Activated CD4-positive, alpha-beta memory T cell treated with anti-CD3 and anti-CD28 coated beads, Interleukin-2, amount 10 ng/mL, durations not matched to agents 7 days and 5 days (primary cell): Measurements from ENCODE around the gene TCF12. TPM values are rescaled to one million over a fixed set of nuclear protein-coding genes. Genes with fewer than 3 reads are reported as not detected.

ENCODE experiments used
- CTCF ChIA-PET: fragments of 350-600 bp; sonication (Branson Sonifier 250); formaldehyde crosslinking; loops from one replicate; lab custom pipeline; 2021; ENCODE audit warnings: antibody characterized with exemption, inconsistent platforms; lab: Charles Lee
- POLR2A ChIA-PET: fragments of 350-600 bp; sonication (Branson Sonifier 250); formaldehyde crosslinking; loops from one replicate; lab custom pipeline; 2021; ENCODE audit warnings: antibody characterized with exemption; lab: Charles Lee
- DNase-seq: peaks from one replicate; pipeline ENCODE4 v3.0.0-alpha.2; 2020
- H3K27ac Mint-ChIP-seq: one replicate; pipeline ENCODE4 v1.8.0; 2021; ENCODE audit warnings: mild to moderate bottlenecking, mixed read lengths
- H3K27me3 Mint-ChIP-seq: one replicate; pipeline ENCODE4 v1.8.0; 2021; ENCODE audit warnings: mixed read lengths
- H3K36me3 Mint-ChIP-seq: one replicate; pipeline ENCODE4 v1.8.0; 2021; ENCODE audit warnings: low read depth, mixed read lengths
- H3K4me1 Mint-ChIP-seq: one replicate; pipeline ENCODE4 v1.8.0; 2021; ENCODE audit warnings: mixed read lengths
- H3K4me3 Mint-ChIP-seq: one replicate; pipeline ENCODE4 v1.8.0; 2021; ENCODE audit warnings: mild to moderate bottlenecking, mixed read lengths
- H3K9me3 Mint-ChIP-seq: one replicate; pipeline ENCODE4 v1.8.0; 2021; ENCODE audit warnings: mixed read lengths
- total RNA-seq, 2 experiments: library from RNA; stranded (reverse); gene quantifications; one replicate each; pipeline ENCODE4 v1.2.3, GENCODE V29; 2021

Gene TCF12
- total RNA-seq, 2 experiments from 2014 or later: 62.4 to 62.8 TPM

DNA sequence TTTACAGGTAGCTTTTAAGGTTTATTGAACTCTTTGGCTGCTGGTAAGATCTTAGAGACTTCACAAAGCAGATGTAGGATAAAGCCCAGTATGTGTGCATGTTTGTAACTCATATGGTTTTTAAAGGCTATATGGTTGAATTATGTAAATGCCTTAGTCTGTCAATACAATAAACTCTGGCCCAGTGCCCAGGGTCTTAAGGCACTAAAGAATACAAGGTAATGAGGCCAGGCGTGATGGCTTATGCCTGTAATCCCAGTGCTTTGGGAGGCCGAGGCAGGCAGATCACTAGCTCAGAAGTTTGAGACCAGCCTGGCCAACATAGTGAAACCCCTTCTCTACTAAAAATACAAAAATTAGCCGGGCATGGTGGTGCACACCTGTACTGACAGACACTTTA, 287.6 kb downstream of the TCF12 start:
- Mint-ChIP-seq H3K27me3 (no peaks in the 10 kb centered on the region), H3K4me3 (no peak overlapping the region), H3K9me3 (no peaks in the 10 kb centered on the region), H3K36me3 (no peaks in the 10 kb centered on the region), H3K27ac (no peak overlapping the region), H3K4me1 (no peaks in the 10 kb centered on the region)
- ChIA-PET CTCF (interaction anchor here (0.9 kb wide), 1 partner anchor 60 kb away, joined by 3 read pairs; no protein-coding TSS in a partner anchor), POLR2A (no interaction called here)
- DNase-seq: no peak

DNA sequence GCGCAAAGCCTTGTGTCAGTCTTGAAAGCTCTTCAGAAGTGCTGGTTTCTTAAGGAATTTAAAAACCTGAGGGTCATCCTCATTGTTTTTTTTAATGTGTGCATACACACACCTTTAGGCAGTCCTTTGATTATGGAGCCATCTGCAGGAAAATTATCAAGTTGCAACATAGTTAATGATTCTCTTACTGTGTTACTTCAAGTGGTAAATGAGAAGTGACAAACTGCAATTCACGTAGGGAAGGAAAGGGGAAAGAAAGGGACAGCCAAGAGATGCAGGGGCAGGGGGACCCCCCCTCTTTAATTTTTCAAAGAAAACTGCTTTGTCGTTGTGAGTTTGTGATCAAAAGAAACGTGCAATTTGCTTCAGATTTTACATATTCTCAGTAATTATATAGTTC, 295.4 kb downstream of the TCF12 start:
- no peak for DNase-seq
- no peaks in the 10 kb centered on the region for H3K4me1 Mint-ChIP-seq
- ChIA-PET POLR2A (no interaction called here), CTCF (interaction anchor here (0.7 to 1.6 kb wide), 6 partner anchors 67 to 723 kb away, joined by 3 to 12 read pairs (median 3); no protein-coding TSS in a partner anchor)
- H3K9me3 Mint-ChIP-seq: no peaks in the 10 kb centered on the region
- no peak overlapping the region for H3K4me3 Mint-ChIP-seq
- H3K27me3 Mint-ChIP-seq: no peaks in the 10 kb centered on the region
- no peaks in the 10 kb centered on the region for H3K36me3 Mint-ChIP-seq
- H3K27ac Mint-ChIP-seq: no peak overlapping the region

DNA sequence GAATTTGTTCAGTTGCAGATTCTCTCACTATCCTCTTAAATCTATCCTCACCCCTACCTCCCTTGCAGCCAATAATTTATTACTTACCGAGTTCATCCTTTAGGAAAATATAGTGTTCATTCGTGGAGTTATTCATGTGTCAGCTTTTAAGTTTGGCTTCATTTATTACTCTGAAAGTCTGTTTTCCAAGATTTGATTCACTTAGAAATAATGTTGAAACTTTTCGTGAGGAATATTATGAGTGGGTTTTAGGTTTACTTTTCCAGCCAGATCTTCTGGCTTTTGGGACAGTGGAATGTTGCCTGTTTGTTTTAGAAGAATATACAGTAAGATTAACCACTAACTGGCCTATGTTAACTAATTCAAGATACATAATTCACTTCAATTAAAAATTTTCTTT, 296.9 kb downstream of the TCF12 start:
- Mint-ChIP-seq H3K36me3 (no peaks in the 10 kb centered on the region), H3K9me3 (no peaks in the 10 kb centered on the region), H3K4me1 (peaks cover 2% of the 10 kb centered on the region), H3K4me3 (no peak overlapping the region), H3K27ac (no peak overlapping the region), H3K27me3 (no peaks in the 10 kb centered on the region)
- no peak for DNase-seq
- CTCF ChIA-PET: interaction anchor here (1.0 kb wide), 1 partner anchor 91 kb away, joined by 3 read pairs; no protein-coding TSS in a partner anchor
- POLR2A ChIA-PET: no interaction called here

DNA sequence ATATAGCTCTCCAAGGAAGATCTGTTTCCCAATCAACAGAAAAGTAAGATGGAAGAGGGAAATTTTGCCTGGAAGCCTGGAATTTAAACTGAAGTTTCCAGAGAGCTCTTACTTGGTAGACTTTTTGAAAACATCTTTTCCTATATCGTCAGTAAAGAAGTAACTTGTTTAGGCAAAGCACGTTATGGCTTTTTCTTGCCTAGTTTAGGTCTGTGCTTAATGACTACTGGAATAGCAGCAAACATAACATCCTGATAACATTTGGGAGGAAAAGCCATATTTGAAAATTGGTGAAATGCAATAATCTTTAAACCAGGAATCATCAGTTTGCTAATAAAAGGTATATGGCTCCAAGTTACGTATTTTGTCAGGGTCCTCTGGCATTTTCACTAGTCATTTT, 297.4 kb downstream of the TCF12 start:
- ChIA-PET CTCF (interaction anchor here (1.0 kb wide), 1 partner anchor 91 kb away, joined by 3 read pairs; no protein-coding TSS in a partner anchor), POLR2A (no interaction called here)
- Mint-ChIP-seq H3K4me3 (no peak overlapping the region), H3K9me3 (no peaks in the 10 kb centered on the region), H3K36me3 (no peaks in the 10 kb centered on the region), H3K4me1 (peaks cover 2% of the 10 kb centered on the region), H3K27me3 (no peaks in the 10 kb centered on the region), H3K27ac (no peak overlapping the region)
- no peak for DNase-seq

DNA sequence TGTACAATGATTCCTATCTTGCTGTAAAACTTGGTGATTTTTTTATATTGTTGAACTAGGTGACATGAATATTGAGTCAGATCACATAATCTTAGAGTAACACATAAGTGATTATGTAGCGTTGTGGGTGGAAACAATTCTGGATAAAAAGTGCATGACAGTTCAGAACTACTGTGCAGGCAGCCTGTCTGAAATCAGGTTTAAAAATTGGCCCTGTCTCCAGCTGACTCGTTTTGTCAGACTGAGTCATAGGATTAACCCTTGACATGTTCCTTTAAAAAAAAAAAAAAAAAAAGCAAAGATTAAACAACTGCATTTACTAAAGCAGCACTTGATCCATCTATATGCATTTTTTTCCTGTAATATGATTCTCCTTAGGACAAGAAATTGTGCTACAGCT, 297.8 kb downstream of the TCF12 start:
- no peaks in the 10 kb centered on the region for H3K27me3 Mint-ChIP-seq
- H3K27ac Mint-ChIP-seq: no peak overlapping the region
- POLR2A ChIA-PET: no interaction called here
- no peak for DNase-seq
- H3K4me1 Mint-ChIP-seq: peaks cover 2% of the 10 kb centered on the region
- CTCF ChIA-PET: interaction anchor here (1.0 kb wide), 1 partner anchor 90 kb away, joined by 3 read pairs; no protein-coding TSS in a partner anchor
- H3K4me3 Mint-ChIP-seq: no peak overlapping the region
- no peaks in the 10 kb centered on the region for H3K9me3 Mint-ChIP-seq
- H3K36me3 Mint-ChIP-seq: no peaks in the 10 kb centered on the region

DNA sequence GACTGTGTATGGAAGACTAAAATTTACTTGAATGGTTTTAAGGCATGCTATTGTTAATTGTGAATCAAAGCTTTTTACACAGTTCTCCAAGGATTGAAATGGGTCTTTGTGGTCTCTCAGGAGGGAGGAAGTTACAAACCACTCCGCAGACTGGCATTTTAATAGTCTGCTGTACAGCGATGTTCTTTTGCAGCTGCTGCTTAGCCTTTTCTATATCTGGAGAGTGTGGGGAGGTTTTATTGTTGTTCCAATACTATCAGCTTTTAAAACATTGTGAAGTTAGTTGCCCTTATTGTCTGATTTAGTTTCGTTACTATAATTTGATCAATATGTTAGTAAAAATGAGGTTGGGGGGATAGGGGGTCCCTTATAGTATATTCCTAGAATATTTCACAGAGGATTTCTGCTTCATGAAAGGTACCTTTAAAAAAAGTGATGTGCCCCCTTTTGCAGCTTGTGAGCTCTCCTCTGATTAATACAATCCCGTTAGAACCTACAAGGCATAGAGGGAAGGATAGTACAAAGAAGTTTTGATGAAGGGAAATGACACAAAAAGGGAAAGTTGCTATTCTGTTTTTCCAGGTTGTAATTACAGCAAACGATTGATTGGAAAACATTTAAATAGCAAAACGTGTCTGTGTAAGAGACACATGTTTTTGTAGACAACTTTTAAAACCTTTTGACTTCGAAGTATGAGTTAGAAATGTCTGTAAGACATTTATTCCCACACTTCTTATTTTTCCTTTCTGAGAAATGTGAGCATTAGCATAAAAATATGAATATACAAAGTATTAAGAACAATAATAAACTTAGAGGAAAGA, 299.5 kb downstream of the TCF12 start:
- H3K9me3 Mint-ChIP-seq: no peaks in the 10 kb centered on the region
- no peak for DNase-seq
- H3K4me3 Mint-ChIP-seq: no peak overlapping the region
- peaks cover 2% of the 10 kb centered on the region for H3K4me1 Mint-ChIP-seq
- no peaks in the 10 kb centered on the region for H3K27me3 Mint-ChIP-seq
- POLR2A ChIA-PET: no interaction called here
- no peaks in the 10 kb centered on the region for H3K36me3 Mint-ChIP-seq
- no peak overlapping the region for H3K27ac Mint-ChIP-seq
- CTCF ChIA-PET: interaction anchor here (1.1 kb wide), 1 partner anchor 59 kb away, joined by 3 read pairs; no protein-coding TSS in a partner anchor

DNA sequence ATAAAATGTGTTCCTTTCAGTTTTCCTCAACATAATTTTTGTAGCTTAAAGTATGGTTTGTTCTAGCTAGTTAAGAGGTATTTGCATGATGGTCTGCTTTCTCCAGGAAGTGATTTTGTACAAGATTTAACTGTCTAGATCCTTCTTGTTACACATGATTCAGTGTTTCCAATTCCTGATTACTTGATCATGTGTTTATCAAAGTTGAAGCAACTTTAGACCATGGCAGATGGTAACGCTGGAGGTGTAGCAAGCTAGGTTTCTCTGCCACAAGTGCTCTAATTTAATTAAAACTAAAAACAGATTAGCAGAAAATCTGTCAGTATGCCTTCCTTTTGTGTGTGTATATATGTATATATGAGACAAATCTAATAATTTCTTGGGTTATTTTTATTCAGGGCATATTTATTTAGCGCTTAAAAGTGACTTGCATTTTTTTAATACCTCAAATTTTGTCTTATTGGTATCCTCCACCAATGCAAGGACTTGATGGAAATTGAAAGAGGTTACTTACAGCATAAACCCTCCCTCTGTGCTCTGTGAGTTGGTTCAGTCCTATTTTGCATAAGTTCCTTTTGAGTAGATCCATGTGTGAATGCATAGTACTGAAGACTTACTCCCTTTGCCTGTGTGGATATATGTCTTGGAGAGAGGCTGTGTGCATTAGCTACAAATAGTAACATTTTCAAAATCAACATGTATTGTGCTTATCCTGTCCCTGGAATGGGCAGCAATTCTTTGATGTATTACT, 300.6 kb downstream of the TCF12 start:
- H3K27ac Mint-ChIP-seq: no peak overlapping the region
- POLR2A ChIA-PET: no interaction called here
- H3K27me3 Mint-ChIP-seq: no peaks in the 10 kb centered on the region
- peaks cover 2% of the 10 kb centered on the region for H3K4me1 Mint-ChIP-seq
- no peak for DNase-seq
- no peaks in the 10 kb centered on the region for H3K36me3 Mint-ChIP-seq
- H3K4me3 Mint-ChIP-seq: no peak overlapping the region
- no peaks in the 10 kb centered on the region for H3K9me3 Mint-ChIP-seq
- CTCF ChIA-PET: interaction anchor here (0.7 to 1.1 kb wide), 2 partner anchors 60 to 64 kb away, joined by 3 read pairs; no protein-coding TSS in a partner anchor

DNA sequence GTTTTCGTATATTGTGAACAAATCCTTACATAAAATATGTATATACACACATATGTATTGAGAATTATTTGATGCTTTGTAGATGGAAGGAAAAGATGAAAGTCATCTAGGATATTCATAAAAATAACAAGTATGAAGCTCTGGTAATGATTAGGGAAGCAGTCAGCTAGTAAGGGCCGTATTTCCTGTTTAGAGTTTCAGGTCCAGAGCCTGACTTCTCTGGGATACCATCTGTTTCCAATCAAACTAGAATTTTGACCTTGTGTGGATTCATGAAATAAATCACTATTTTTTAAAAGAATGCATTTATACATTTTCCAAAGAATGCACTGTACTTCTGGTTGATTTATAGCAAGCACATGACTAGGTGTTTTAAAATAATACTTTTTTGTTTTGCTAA, 301.8 kb downstream of the TCF12 start:
- Mint-ChIP-seq H3K4me3 (no peak overlapping the region), H3K27me3 (no peaks in the 10 kb centered on the region), H3K36me3 (no peaks in the 10 kb centered on the region), H3K4me1 (peaks cover 2% of the 10 kb centered on the region), H3K27ac (no peak overlapping the region), H3K9me3 (no peaks in the 10 kb centered on the region)
- no peak for DNase-seq
- ChIA-PET CTCF (interaction anchor here (2.0 kb wide), 1 partner anchor 86 kb away, joined by 4 read pairs; no protein-coding TSS in a partner anchor), POLR2A (interaction anchor here (0.7 kb wide), 1 partner anchor 182 kb away, joined by 3 read pairs; no protein-coding TSS in a partner anchor)

DNA sequence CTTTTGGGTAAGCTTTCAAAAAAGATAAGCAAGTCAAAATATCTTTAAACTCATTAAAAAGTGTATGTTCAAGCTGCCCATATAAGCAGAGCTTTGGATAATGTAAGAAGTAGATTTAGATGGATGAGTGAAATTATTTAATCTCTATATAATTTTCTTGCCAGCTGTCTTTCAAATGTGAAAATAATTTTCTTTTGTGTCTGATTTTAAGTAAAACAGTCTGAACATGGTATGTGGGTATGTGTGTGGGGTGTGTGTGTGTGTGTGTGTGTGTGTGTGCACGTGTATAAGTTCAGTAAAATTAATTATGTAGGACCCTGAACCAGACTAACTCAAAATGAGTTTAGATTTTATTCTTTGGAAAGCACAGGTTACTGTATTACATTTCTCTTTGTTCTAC, 302.7 kb downstream of the TCF12 start:
- CTCF ChIA-PET: interaction anchor here (2.0 kb wide), 1 partner anchor 85 kb away, joined by 4 read pairs; no protein-coding TSS in a partner anchor
- no peaks in the 10 kb centered on the region for H3K27me3 Mint-ChIP-seq
- H3K4me1 Mint-ChIP-seq: peaks cover 2% of the 10 kb centered on the region
- no peak overlapping the region for H3K27ac Mint-ChIP-seq
- H3K4me3 Mint-ChIP-seq: no peak overlapping the region
- no peaks in the 10 kb centered on the region for H3K9me3 Mint-ChIP-seq
- H3K36me3 Mint-ChIP-seq: no peaks in the 10 kb centered on the region
- POLR2A ChIA-PET: interaction anchor here (0.7 kb wide), 1 partner anchor 183 kb away, joined by 3 read pairs; no protein-coding TSS in a partner anchor
- DNase-seq: no peak

DNA sequence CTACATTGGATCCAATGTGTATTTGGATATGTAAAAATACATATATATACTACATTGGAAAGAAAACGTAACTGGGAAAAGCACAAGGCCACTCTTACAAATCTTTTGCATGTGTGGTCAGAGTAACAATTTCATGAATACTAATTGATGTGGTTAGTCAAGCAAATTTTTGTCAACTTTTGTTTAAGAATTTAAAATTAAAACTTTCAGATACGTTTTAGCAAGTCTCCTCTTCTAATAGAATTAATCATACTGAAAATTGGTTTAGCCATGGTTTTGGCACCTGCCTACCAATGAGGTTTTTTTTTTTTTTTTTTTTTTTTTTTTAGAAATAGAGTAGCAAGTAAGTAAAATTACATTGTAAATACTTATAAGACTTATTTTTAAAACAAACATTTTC, 304.9 kb downstream of the TCF12 start:
- DNase-seq: no peak
- H3K4me1 Mint-ChIP-seq: peaks cover 2% of the 10 kb centered on the region
- H3K27ac Mint-ChIP-seq: no peak overlapping the region
- no peaks in the 10 kb centered on the region for H3K9me3 Mint-ChIP-seq
- H3K27me3 Mint-ChIP-seq: no peaks in the 10 kb centered on the region
- CTCF ChIA-PET: no interaction called here
- H3K36me3 Mint-ChIP-seq: no peaks in the 10 kb centered on the region
- H3K4me3 Mint-ChIP-seq: no peak overlapping the region
- POLR2A ChIA-PET: interaction anchor here (0.6 kb wide), 1 partner anchor 16 kb away, joined by 3 read pairs; no protein-coding TSS in a partner anchor

DNA sequence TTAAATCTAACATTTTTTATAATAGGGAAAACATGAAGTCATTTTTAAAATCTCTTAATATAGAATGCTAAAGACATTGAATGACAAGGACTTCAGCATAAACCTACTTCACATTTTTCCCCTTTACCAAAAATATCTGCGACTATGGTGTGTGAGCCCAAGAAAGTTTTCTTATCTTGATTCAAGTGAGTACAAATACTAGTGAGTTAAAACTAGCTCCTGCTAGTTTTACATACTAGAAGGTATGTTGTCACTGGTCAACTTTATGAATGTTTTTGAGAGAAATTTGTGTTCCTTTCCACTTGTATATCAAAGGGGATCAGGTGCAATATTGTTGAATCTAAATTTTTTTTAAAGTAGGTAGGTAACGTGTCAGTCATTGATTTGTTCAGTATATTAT, 305.4 kb downstream of the TCF12 start:
- POLR2A ChIA-PET: no interaction called here
- no peak for DNase-seq
- Mint-ChIP-seq H3K4me1 (peaks cover 2% of the 10 kb centered on the region), H3K9me3 (no peaks in the 10 kb centered on the region), H3K36me3 (no peaks in the 10 kb centered on the region), H3K27me3 (no peaks in the 10 kb centered on the region), H3K4me3 (no peak overlapping the region), H3K27ac (no peak overlapping the region)
- CTCF ChIA-PET: no interaction called here

DNA sequence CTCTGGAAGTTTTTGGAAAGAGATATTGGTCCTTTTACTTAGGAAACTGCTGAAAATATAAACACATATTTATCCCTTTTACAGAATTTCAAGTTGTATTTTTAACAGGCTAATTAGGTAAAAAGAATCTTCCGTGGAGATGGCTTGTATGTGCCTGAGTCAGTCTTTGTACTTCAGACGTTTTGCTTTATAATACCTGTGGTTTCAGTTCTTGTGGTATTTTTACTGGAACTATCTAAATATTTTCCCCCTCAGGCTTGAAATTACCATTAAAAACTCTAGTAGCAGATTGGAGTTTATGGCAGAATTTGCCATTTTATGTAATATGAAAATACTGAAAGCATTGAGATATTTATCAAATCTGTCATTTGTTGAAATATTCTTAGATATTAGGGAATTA, 306.2 kb downstream of the TCF12 start:
- Mint-ChIP-seq H3K4me3 (no peak overlapping the region), H3K27me3 (no peaks in the 10 kb centered on the region), H3K9me3 (no peaks in the 10 kb centered on the region), H3K27ac (no peak overlapping the region), H3K4me1 (no peaks in the 10 kb centered on the region), H3K36me3 (no peaks in the 10 kb centered on the region)
- POLR2A ChIA-PET: no interaction called here
- CTCF ChIA-PET: no interaction called here
- no peak for DNase-seq

DNA sequence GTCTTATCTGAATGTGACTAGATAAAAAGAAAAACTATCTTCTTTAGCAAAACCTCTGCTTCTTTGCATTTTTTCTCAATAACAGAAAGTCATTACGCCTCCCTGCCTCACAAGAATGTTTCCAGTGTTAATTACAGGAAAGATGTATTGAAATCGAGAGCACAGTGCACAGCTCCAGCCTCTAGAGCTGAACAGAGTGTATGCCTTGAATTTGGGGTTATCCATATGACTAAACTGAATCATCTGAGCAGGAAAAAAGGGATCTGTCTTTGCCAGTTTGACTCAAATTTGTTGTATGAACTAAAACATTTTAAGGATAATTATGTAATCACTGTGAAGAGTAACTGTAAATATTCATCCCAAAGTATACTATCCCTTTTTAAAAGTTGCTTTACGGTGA, 308.7 kb downstream of the TCF12 start:
- H3K4me1 Mint-ChIP-seq: no peaks in the 10 kb centered on the region
- no peaks in the 10 kb centered on the region for H3K27me3 Mint-ChIP-seq
- H3K9me3 Mint-ChIP-seq: no peaks in the 10 kb centered on the region
- no peaks in the 10 kb centered on the region for H3K36me3 Mint-ChIP-seq
- no peak overlapping the region for H3K27ac Mint-ChIP-seq
- ChIA-PET CTCF (no interaction called here), POLR2A (no interaction called here)
- no peak for DNase-seq
- no peak overlapping the region for H3K4me3 Mint-ChIP-seq
